GM23338 (cell line): ENCODE data around the gene RSBN1L. TPM values are rescaled to one million over a fixed set of nuclear protein-coding genes. Genes with fewer than 3 reads are reported as not detected.

ENCODE experiments used
- ATAC-seq: fragments of 200-7000 bp; cut with Tn5 transposase; 3 replicates; pipeline ENCODE4 v1.9.1; 2020
- DNase-seq: peaks from one replicate; pipeline ENCODE4 v3.0.0-alpha.2; 2015; ENCODE audit warnings: low spot score
- H2AFZ ChIP-seq: fragments of 200-600 bp; sonication (generic); 2 replicates; pipeline ENCODE4 v1.8.0; 2016; ENCODE audit warnings: antibody characterized with exemption, mild to moderate bottlenecking, moderate library complexity
- H3F3A ChIP-seq: fragments of 200-600 bp; sonication (generic); replicated peaks from 2 replicates; pipeline ENCODE4 v1.8.0; 2017; ENCODE audit warnings: antibody characterized with exemption, mixed run types, low read depth
- H3K27ac ChIP-seq: fragments of 200-600 bp; sonication (generic); 2 replicates; pipeline ENCODE4 v1.6.1; 2016; ENCODE audit warnings: low read depth
- H3K27me3 ChIP-seq: fragments of 200-600 bp; sonication (generic); 2 replicates; pipeline ENCODE4 v1.8.0; 2016; ENCODE audit warnings: mild to moderate bottlenecking, mixed run types, moderate library complexity; ENCODE audit not compliant: insufficient read depth
- H3K36me3 ChIP-seq: fragments of 200-600 bp; sonication (generic); 2 replicates; pipeline ENCODE4 v1.8.0; 2016; ENCODE audit warnings: mild to moderate bottlenecking; ENCODE audit not compliant: insufficient read depth
- H3K4me1 ChIP-seq: fragments of 200-600 bp; sonication (generic); 2 replicates; pipeline ENCODE4 v1.8.0; 2016; ENCODE audit warnings: mild to moderate bottlenecking, moderate library complexity; ENCODE audit not compliant: insufficient read depth
- H3K4me2 ChIP-seq: fragments of 200-600 bp; sonication (generic); 2 replicates; pipeline ENCODE4 v1.7.1; 2017; ENCODE audit warnings: mixed run types
- H3K4me3 ChIP-seq: fragments of 200-600 bp; sonication (generic); 2 replicates; pipeline ENCODE4 v1.6.1; 2016; ENCODE audit warnings: mixed run types
- H3K79me2 ChIP-seq: fragments of 200-600 bp; sonication (generic); replicated peaks from 2 replicates; pipeline ENCODE4 v1.8.0; 2017; ENCODE audit warnings: mild to moderate bottlenecking; ENCODE audit not compliant: insufficient read depth
- H3K9me2 ChIP-seq: fragments of 200-600 bp; sonication (generic); 2 replicates; pipeline ENCODE4 v1.8.0; 2017; ENCODE audit not compliant: insufficient read depth
- H4K20me1 ChIP-seq: fragments of 200-600 bp; sonication (generic); replicated peaks from 2 replicates; pipeline ENCODE4 v1.8.0; 2017; ENCODE audit warnings: mild to moderate bottlenecking; ENCODE audit not compliant: insufficient read depth
- H3K27ac Mint-ChIP-seq: 2 replicates; pipeline ENCODE4 v1.8.0; 2020; ENCODE audit warnings: inconsistent platforms, mild to moderate bottlenecking, moderate library complexity, mixed read lengths
- H3K27me3 Mint-ChIP-seq: 3 replicates; pipeline ENCODE4 v1.8.0; 2022; ENCODE audit warnings: low read depth, mild to moderate bottlenecking, moderate library complexity, mixed read lengths, inconsistent platforms; ENCODE audit not compliant: insufficient read depth, poor library complexity
- H3K36me3 Mint-ChIP-seq: 3 replicates; pipeline ENCODE4 v1.8.0; 2021; ENCODE audit warnings: low read depth, mild to moderate bottlenecking, inconsistent platforms, moderate library complexity, mixed read lengths
- H3K4me1 Mint-ChIP-seq: 3 replicates; pipeline ENCODE4 v1.8.0; 2020; ENCODE audit warnings: mild to moderate bottlenecking, inconsistent platforms, mixed read lengths
- H3K4me3 Mint-ChIP-seq: 3 replicates; pipeline ENCODE4 v1.8.0; 2021; ENCODE audit warnings: moderate library complexity, mild to moderate bottlenecking, inconsistent platforms, mixed read lengths
- H3K9me3 Mint-ChIP-seq: 3 replicates; pipeline ENCODE4 v1.8.0; 2020; ENCODE audit warnings: moderate library complexity, mild to moderate bottlenecking, inconsistent platforms, mixed read lengths
- CREB1 ChIP-seq: fragments of 250-450 bp; sonication (Bioruptor Pico); IDR thresholded peaks from 2 replicates; pipeline ENCODE4 v1.5.0; 2020; ENCODE audit warnings: low read depth, mild to moderate bottlenecking, moderate library complexity
- CTCF ChIP-seq, 2 experiments: fragments of 200-600 bp in 1 of 2; sonication (generic) in 1 of 2; conservative IDR thresholded peaks; 2 replicates each; pipeline versions ENCODE4 v1.5.1 to v1.6.1; 2016 to 2017; ENCODE audit warnings: antibody characterized with exemption in 2 of 2, low read depth in 2 of 2, mild to moderate bottlenecking in 2 of 2, moderate library complexity in 1 of 2
- ETS1 ChIP-seq: IDR thresholded peaks from 2 replicates; pipeline ENCODE4 v1.6.1; 2016; ENCODE audit warnings: antibody characterized with exemption
- EZH2 ChIP-seq: fragments of 200-600 bp; sonication (generic); IDR thresholded peaks from one replicate; pipeline ENCODE4 v1.8.0; 2017; ENCODE audit warnings: antibody characterized with exemption, mild to moderate bottlenecking, low read depth; ENCODE audit not compliant: unreplicated experiment
- EZH2phosphoT487 ChIP-seq: fragments of 200-600 bp; sonication (generic); IDR thresholded peaks from one replicate; pipeline ENCODE4 v1.8.1; 2018; ENCODE audit warnings: antibody characterized with exemption; ENCODE audit not compliant: unreplicated experiment
- JUNB ChIP-seq: IDR thresholded peaks from one replicate; pipeline ENCODE4 v1.6.1; 2016; ENCODE audit warnings: antibody characterized with exemption; ENCODE audit not compliant: unreplicated experiment
- NANOG ChIP-seq: IDR thresholded peaks from 2 replicates; pipeline ENCODE4 v1.6.1; 2016; ENCODE audit warnings: antibody characterized with exemption, borderline replicate concordance
- POLR2AphosphoS5 ChIP-seq: IDR thresholded peaks from 2 replicates; pipeline ENCODE4 v1.6.1; 2016; ENCODE audit warnings: antibody characterized with exemption, low read depth
- REST ChIP-seq: IDR thresholded peaks from one replicate; pipeline ENCODE4 v1.6.1; 2018; ENCODE audit warnings: antibody characterized with exemption; ENCODE audit not compliant: unreplicated experiment
- STAT1 ChIP-seq: IDR thresholded peaks from one replicate; pipeline ENCODE4 v1.6.1; 2016; ENCODE audit warnings: antibody characterized with exemption; ENCODE audit not compliant: unreplicated experiment
- ZNF114 ChIP-seq: fragments of 250-450 bp; sonication (Bioruptor Pico); IDR thresholded peaks from 2 replicates; pipeline ENCODE4 v1.5.0; 2020; ENCODE audit warnings: mild to moderate bottlenecking, moderate library complexity
- ZNF331 ChIP-seq: fragments of 250-450 bp; sonication (Bioruptor Pico); IDR thresholded peaks from 2 replicates; pipeline ENCODE4 v1.5.0; 2020; ENCODE audit warnings: low read depth, mild to moderate bottlenecking, moderate library complexity
- ZNF462 ChIP-seq: fragments of 250-450 bp; sonication (Bioruptor Pico); IDR thresholded peaks from 2 replicates; pipeline ENCODE4 v1.5.0; 2020; ENCODE audit warnings: mild to moderate bottlenecking, moderate library complexity
- polyA plus RNA-seq: library from polyadenylated mRNA; unstranded; fragments of >200 nt; fragmentation: Nextera tagmentation; extraction: Ambion mirVana; gene quantifications from 2 replicates; pipeline ENCODE4 v1.2.1, GENCODE V29; 2016
- total RNA-seq: library from RNA; depleted of rRNA; stranded (reverse); fragments of >200 nt; shearing (Covaris generic); gene quantifications from 2 replicates; pipeline ENCODE4 v1.2.3, GENCODE V29; 2014

Gene RSBN1L
- total and polyA plus RNA-seq, 2 experiments from 2014 or later, result 9.7 to 19.7 TPM

GRCh38 chr7:77648742-77649338 is 47.4 kb upstream of the RSBN1L start:
- H4K20me1 ChIP-seq, result no peaks in the 10 kb centered on the region
- Mint-ChIP-seq H3K4me1 (no peaks in the 10 kb centered on the region), H3K4me3 (no peak overlapping the region), H3K36me3 (peaks cover 21% of the 10 kb centered on the region), H3K27ac (no peak overlapping the region), H3K9me3 (no peaks in the 10 kb centered on the region), H3K27me3 (peaks cover 11% of the 10 kb centered on the region)
- no peaks in the 10 kb centered on the region for H3K79me2 ChIP-seq
- H3K27me3 ChIP-seq, result no peaks in the 10 kb centered on the region
- peaks cover 7% of the 10 kb centered on the region; the same call in 1 of the 2 replicates for H3K4me1 ChIP-seq
- H3K9me2 ChIP-seq, result no peaks in the 10 kb centered on the region
- H3K36me3 ChIP-seq, result peaks cover 11% of the 10 kb centered on the region; the same call in 1 of the 2 replicates
- no peak for ATAC-seq
- H3F3A ChIP-seq, result 0 out of 2 replicates have a peak, but pooled peaks cover 5% of the 10 kb centered on the region
- H3K27ac ChIP-seq, result peak overlapping the region; percentile 33; the same call in 1 of the 2 replicates
- H3K4me3 ChIP-seq, result no peak overlapping the region
- TF ChIP-seq NANOG (no peak), STAT1 (no peak), ETS1 (no peak), ZNF331 (CRISPR knock-in tag) (no peak), ZNF462 (CRISPR knock-in tag) (no peak), CTCF (conservative IDR thresholded peaks at IDR 0.05; ENCODE audit: low read depth in 2 of 2) (no peak), EZH2phosphoT487 (no peak), CREB1 (CRISPR knock-in tag) (no peak), EZH2 (no peak), JUNB (no peak), ZNF114 (CRISPR knock-in tag) (no peak), POLR2AphosphoS5 (no peak), REST (no peak)
- DNase-seq, result no peak
- no peak overlapping the region for H3K4me2 ChIP-seq
- H2AFZ ChIP-seq, result no peak overlapping the region
